ENCODE measurements around the gene WIPI1. TPM values are rescaled to one million over a fixed set of nuclear protein-coding genes. Genes with fewer than 3 reads are reported as not detected.

WIPI1 gene
- total RNA-seq, 1 experiment from 2014 or later = 20.2 TPM

- Histone ChIP-seq H3K36me3 (ENCODE audit: low read depth, low read length) (no peaks in the 10 kb centered on the region), H3K9me3 (ENCODE audit: low read length) (no peaks in the 10 kb centered on the region), H3K27ac (ENCODE audit: low read length) (no peak overlapping the region), H3K9ac (ENCODE audit: low read length) (no peak overlapping the region), H3K79me2 (ENCODE audit: low read length) (no peaks in the 10 kb centered on the region), H4K20me1 (ENCODE audit: low read length) (no peaks in the 10 kb centered on the region), H3K4me3 (ENCODE audit: low read length) (no peak overlapping the region), H2AFZ (ENCODE audit: low read length) (no peak overlapping the region), H3K9me2 (replicated peaks; ENCODE audit: low read length) (no peaks in the 10 kb centered on the region), H3F3A (ENCODE audit: low read length, unreplicated experiment) (no peaks in the 10 kb centered on the region), H3K27me3 (ENCODE audit: low read length) (peaks cover 59% of the 10 kb centered on the region), H3K4me2 (ENCODE audit: low read length) (no peak overlapping the region), H3K4me1 (ENCODE audit: insufficient read depth, low read length) (no peaks in the 10 kb centered on the region)
- BruUV-seq (replicated peaks) = no TSS peak
- POLR2A ChIA-PET (ENCODE audit: unreplicated experiment) = interaction anchor here (0.6 kb wide), 1 partner anchor 156 kb away, joined by 3 read pairs; no protein-coding TSS in a partner anchor
- CTCF ChIA-PET = interaction anchor here (0.5 kb wide), 1 partner anchor 129 kb away, joined by 4 read pairs; no protein-coding TSS in a partner anchor
- ATAC-seq (no peak), DNase-seq (no peak)
- intact Hi-C loops (cut with micrococcal nuclease) = no loop called here
- TF ChIP-seq CTCF (conservative IDR thresholded peaks at IDR 0.05; ENCODE audit: low read depth, low read length) (no peak), EZH2 (IDR thresholded peaks at IDR 0.05; ENCODE audit: low read length, unreplicated experiment) (no peak), EZH2phosphoT487 (IDR thresholded peaks at IDR 0.05; ENCODE audit: borderline replicate concordance, low read length) (no peak)
Measured at GRCh38 chr17:68480885-68481284, 23.6 kb upstream of the WIPI1 start.

- intact Hi-C loops (cut with micrococcal nuclease) = no loop called here
- no peaks in the 10 kb centered on the region for H3K9me2 ChIP-seq (replicated peaks; ENCODE audit: low read length)
- BruUV-seq (replicated peaks) = no TSS peak
- H3K36me3 ChIP-seq (ENCODE audit: low read depth, low read length) = no peaks in the 10 kb centered on the region
- no peak overlapping the region for H2AFZ ChIP-seq (ENCODE audit: low read length)
- no peaks in the 10 kb centered on the region for H3K4me1 ChIP-seq (ENCODE audit: insufficient read depth, low read length)
- POLR2A ChIA-PET (ENCODE audit: unreplicated experiment) = no interaction called here
- CTCF ChIA-PET = no interaction called here
- H3K27me3 ChIP-seq (ENCODE audit: low read length) = no peaks in the 10 kb centered on the region; the same call in 1 of the 2 replicates
- H3K4me3 ChIP-seq (ENCODE audit: low read length) = no peak overlapping the region
- no peak overlapping the region for H3K27ac ChIP-seq (ENCODE audit: low read length)
- H3K4me2 ChIP-seq (ENCODE audit: low read length) = no peak overlapping the region
- no peaks in the 10 kb centered on the region for H3K79me2 ChIP-seq (ENCODE audit: low read length)
- no peak for ATAC-seq
- no peak overlapping the region for H3K9ac ChIP-seq (ENCODE audit: low read length)
- H3F3A ChIP-seq (ENCODE audit: low read length, unreplicated experiment) = no peaks in the 10 kb centered on the region
- no peak for DNase-seq
- no peaks in the 10 kb centered on the region for H4K20me1 ChIP-seq (ENCODE audit: low read length)
- no peak for TF ChIP-seq EZH2phosphoT487 (IDR thresholded peaks at IDR 0.05; ENCODE audit: borderline replicate concordance, low read length)
- TF ChIP-seq CTCF (conservative IDR thresholded peaks at IDR 0.05; ENCODE audit: low read depth, low read length) = no peak
- no peak for TF ChIP-seq EZH2 (IDR thresholded peaks at IDR 0.05; ENCODE audit: low read length, unreplicated experiment)
- no peaks in the 10 kb centered on the region for H3K9me3 ChIP-seq (ENCODE audit: low read length)
Measured at GRCh38 chr17:68470961-68471360, 13.7 kb upstream of the WIPI1 start.

- no peak for ATAC-seq
- intact Hi-C loops (cut with micrococcal nuclease) = loop anchor here (5.0 kb wide), 1 partner anchor 411 kb away; no protein-coding TSS in a partner anchor
Measured at GRCh38 chr17:68468788-68469187, 11.5 kb upstream of the WIPI1 start.

More at GRCh38 chr17:68468788-68469187, 11.5 kb upstream of the WIPI1 start:
- H3K9ac ChIP-seq (ENCODE audit: low read length) = no peak overlapping the region
- POLR2A ChIA-PET (ENCODE audit: unreplicated experiment) = no interaction called here
- H3K27me3 ChIP-seq (ENCODE audit: low read length) = no peaks in the 10 kb centered on the region; the same call in 1 of the 2 replicates
- H3K4me3 ChIP-seq (ENCODE audit: low read length) = no peak overlapping the region
- H3K4me2 ChIP-seq (ENCODE audit: low read length) = no peak overlapping the region
- no peak for DNase-seq
- H3K9me2 ChIP-seq (replicated peaks; ENCODE audit: low read length) = no peaks in the 10 kb centered on the region
- H3F3A ChIP-seq (ENCODE audit: low read length, unreplicated experiment) = no peaks in the 10 kb centered on the region
- H3K79me2 ChIP-seq (ENCODE audit: low read length) = no peaks in the 10 kb centered on the region
- no peaks in the 10 kb centered on the region for H4K20me1 ChIP-seq (ENCODE audit: low read length)
- no peaks in the 10 kb centered on the region for H3K4me1 ChIP-seq (ENCODE audit: insufficient read depth, low read length)
- TF ChIP-seq CTCF (conservative IDR thresholded peaks at IDR 0.05; ENCODE audit: low read depth, low read length) (no peak), EZH2phosphoT487 (IDR thresholded peaks at IDR 0.05; ENCODE audit: borderline replicate concordance, low read length) (no peak), EZH2 (IDR thresholded peaks at IDR 0.05; ENCODE audit: low read length, unreplicated experiment) (no peak)
- H3K9me3 ChIP-seq (ENCODE audit: low read length) = no peaks in the 10 kb centered on the region
- H3K27ac ChIP-seq (ENCODE audit: low read length) = no peak overlapping the region
- H2AFZ ChIP-seq (ENCODE audit: low read length) = no peak overlapping the region
- no peaks in the 10 kb centered on the region for H3K36me3 ChIP-seq (ENCODE audit: low read depth, low read length)
- no TSS peak for BruUV-seq (replicated peaks)
- CTCF ChIA-PET = no interaction called here

All from PC-3 (cell line).